ENCODE results near the gene NLGN2. TPM values are rescaled to one million over a fixed set of nuclear protein-coding genes. Genes with fewer than 3 reads are reported as not detected.

Gene NLGN2
- total RNA-seq, 2 experiments from 2014 or later = 4.7 to 5.2 TPM

GRCh38 chr17:7406235-7406825, 1.3 kb upstream of the NLGN2 start:
- ChIA-PET CTCF (interaction anchor here (0.6 to 2.8 kb wide), 3 partner anchors 30 to 77 kb away, joined by 3 to 14 read pairs (median 5); partner anchors contain the start of genes NEURL4, TMEM102 and TMEM95), POLR2A (interaction anchor here (1.0 kb wide), 1 partner anchor 29 kb away, joined by 3 read pairs; the partner anchor contains the start of gene TMEM102)
- peaks cover 9% of the 10 kb centered on the region for H3K27me3 Mint-ChIP-seq (ENCODE audit: low read depth)
- peak overlapping the region; percentile 11 for H3K4me3 Mint-ChIP-seq
- peaks cover 18% of the 10 kb centered on the region for H3K4me1 Mint-ChIP-seq (ENCODE audit: low read depth)
- no peaks in the 10 kb centered on the region for H3K9me3 Mint-ChIP-seq (ENCODE audit: insufficient read depth)
- peaks cover 2% of the 10 kb centered on the region for H3K36me3 Mint-ChIP-seq (ENCODE audit: low read depth)
- H3K27ac Mint-ChIP-seq = no peak overlapping the region
- ATAC-seq (no peak), DNase-seq (no peak)

GRCh38 chr17:7407082-7407481, 563 bp upstream of the NLGN2 start:
- ChIA-PET CTCF (interaction anchor here (0.6 to 2.8 kb wide), 3 partner anchors 29 to 78 kb away, joined by 3 to 14 read pairs (median 5); partner anchors contain the start of genes NEURL4, TMEM102 and TMEM95), POLR2A (interaction anchor here (0.9 kb wide), 1 partner anchor 29 kb away, joined by 4 read pairs; no protein-coding TSS in a partner anchor)
- Mint-ChIP-seq H3K4me3 (no peak overlapping the region), H3K27me3 (ENCODE audit: low read depth) (peaks cover 9% of the 10 kb centered on the region), H3K27ac (no peak overlapping the region), H3K4me1 (ENCODE audit: low read depth) (peaks cover 17% of the 10 kb centered on the region), H3K36me3 (ENCODE audit: low read depth) (peaks cover 2% of the 10 kb centered on the region), H3K9me3 (ENCODE audit: insufficient read depth) (no peaks in the 10 kb centered on the region)
- DNase-seq (no peak), ATAC-seq (no peak)

- POLR2A ChIA-PET = no interaction called here
- Mint-ChIP-seq H3K36me3 (ENCODE audit: low read depth) (no peaks in the 10 kb centered on the region), H3K27ac (no peak overlapping the region), H3K9me3 (ENCODE audit: insufficient read depth) (no peaks in the 10 kb centered on the region), H3K4me3 (no peak overlapping the region), H3K4me1 (ENCODE audit: low read depth) (peaks cover 10% of the 10 kb centered on the region), H3K27me3 (ENCODE audit: low read depth) (peaks cover 9% of the 10 kb centered on the region)
- ATAC-seq (no peak), DNase-seq (peak; percentile 43)
- CTCF ChIA-PET = interaction anchor here (0.6 to 2.8 kb wide), 2 partner anchors 11 to 28 kb away, joined by 3 to 14 read pairs; partner anchors contain the start of gene TMEM102
Observed at GRCh38 chr17:7408252-7408727, 645 bp downstream of the NLGN2 start.

GRCh38 chr17:7408863-7409262, 1.2 kb downstream of the NLGN2 start:
- DNase-seq = no peak
- Mint-ChIP-seq H3K27ac (peak overlapping the region; percentile 32), H3K9me3 (ENCODE audit: insufficient read depth) (no peaks in the 10 kb centered on the region), H3K36me3 (ENCODE audit: low read depth) (no peaks in the 10 kb centered on the region), H3K4me3 (no peak overlapping the region), H3K4me1 (ENCODE audit: low read depth) (peaks cover 10% of the 10 kb centered on the region), H3K27me3 (ENCODE audit: low read depth) (peaks cover 9% of the 10 kb centered on the region)
- CTCF ChIA-PET = no interaction called here
- POLR2A ChIA-PET = no interaction called here
- no peak for ATAC-seq

DNA sequence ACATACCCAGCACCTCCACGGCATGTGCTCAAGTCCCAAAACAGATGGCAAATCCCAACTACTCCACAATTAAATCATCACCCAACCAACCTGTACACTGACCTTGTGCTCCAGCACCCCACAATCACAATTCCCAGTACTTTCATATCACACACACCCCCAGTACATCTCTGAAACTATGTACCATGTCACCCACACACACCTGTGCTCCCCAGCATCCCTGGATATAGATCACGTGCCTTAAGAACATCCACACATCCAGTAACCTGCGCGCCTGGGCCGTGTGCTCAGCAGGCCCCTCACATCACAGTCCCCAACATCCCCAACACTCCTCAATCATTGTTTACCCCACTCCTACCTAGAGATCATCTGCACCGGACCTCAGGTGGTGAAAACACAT, 2.1 kb downstream of the NLGN2 start:
- ATAC-seq (no peak), DNase-seq (no peak)
- no peaks in the 10 kb centered on the region for H3K36me3 Mint-ChIP-seq (ENCODE audit: low read depth)
- H3K27ac Mint-ChIP-seq = no peak overlapping the region
- H3K4me3 Mint-ChIP-seq = no peak overlapping the region
- CTCF ChIA-PET = no interaction called here
- peaks cover 10% of the 10 kb centered on the region for H3K4me1 Mint-ChIP-seq (ENCODE audit: low read depth)
- no peaks in the 10 kb centered on the region for H3K9me3 Mint-ChIP-seq (ENCODE audit: insufficient read depth)
- H3K27me3 Mint-ChIP-seq (ENCODE audit: low read depth) = peaks cover 9% of the 10 kb centered on the region
- POLR2A ChIA-PET = no interaction called here

GRCh38 chr17:7410634-7411426, 3.2 kb downstream of the NLGN2 start:
- CTCF ChIA-PET = no interaction called here
- Mint-ChIP-seq H3K9me3 (ENCODE audit: insufficient read depth) (no peaks in the 10 kb centered on the region), H3K4me1 (ENCODE audit: low read depth) (peaks cover 6% of the 10 kb centered on the region), H3K27ac (no peak overlapping the region), H3K27me3 (ENCODE audit: low read depth) (peaks cover 5% of the 10 kb centered on the region), H3K36me3 (ENCODE audit: low read depth) (no peaks in the 10 kb centered on the region), H3K4me3 (no peak overlapping the region)
- ATAC-seq (no peak), DNase-seq (no peak)
- POLR2A ChIA-PET = interaction anchor here (0.8 kb wide), 1 partner anchor 25 kb away, joined by 3 read pairs; the partner anchor contains the start of gene TMEM102

GRCh38 chr17:7411427-7411750, 3.7 kb downstream of the NLGN2 start:
- ChIA-PET CTCF (no interaction called here), POLR2A (no interaction called here)
- no peaks in the 10 kb centered on the region for H3K36me3 Mint-ChIP-seq (ENCODE audit: low read depth)
- H3K4me3 Mint-ChIP-seq = no peak overlapping the region
- no peak for DNase-seq
- peaks cover 5% of the 10 kb centered on the region for H3K4me1 Mint-ChIP-seq (ENCODE audit: low read depth)
- H3K9me3 Mint-ChIP-seq (ENCODE audit: insufficient read depth) = no peaks in the 10 kb centered on the region
- no peak overlapping the region for H3K27ac Mint-ChIP-seq
- ATAC-seq = no peak
- H3K27me3 Mint-ChIP-seq (ENCODE audit: low read depth) = no peaks in the 10 kb centered on the region

- Mint-ChIP-seq H3K4me1 (ENCODE audit: low read depth) (no peaks in the 10 kb centered on the region), H3K36me3 (ENCODE audit: low read depth) (no peaks in the 10 kb centered on the region), H3K27ac (no peak overlapping the region), H3K9me3 (ENCODE audit: insufficient read depth) (no peaks in the 10 kb centered on the region), H3K27me3 (ENCODE audit: low read depth) (no peaks in the 10 kb centered on the region), H3K4me3 (no peak overlapping the region)
- ATAC-seq = no peak
- ChIA-PET POLR2A (interaction anchor here (1.1 kb wide), 1 partner anchor 9 kb away, joined by 3 read pairs; the partner anchor contains the start of gene TMEM256), CTCF (no interaction called here)
- no peak for DNase-seq
Observed at GRCh38 chr17:7413346-7413985, 5.8 kb downstream of the NLGN2 start.

DNA sequence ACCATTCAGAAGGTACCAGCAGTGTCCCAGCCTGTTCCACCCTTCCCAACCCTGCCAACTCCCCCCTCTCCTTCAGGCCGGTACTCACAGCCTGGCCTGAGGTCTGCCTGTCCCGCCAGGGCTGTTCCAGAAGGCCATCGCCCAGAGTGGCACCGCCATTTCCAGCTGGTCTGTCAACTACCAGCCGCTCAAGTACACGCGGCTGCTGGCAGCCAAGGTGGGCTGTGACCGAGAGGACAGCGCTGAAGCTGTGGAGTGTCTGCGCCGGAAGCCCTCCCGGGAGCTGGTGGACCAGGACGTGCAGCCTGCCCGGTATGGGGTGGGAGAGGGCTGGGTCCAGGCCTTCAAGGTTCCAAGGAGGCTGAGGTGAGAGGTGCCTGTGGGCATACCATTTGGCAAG, 7.2 kb downstream of the NLGN2 start:
- H3K27ac Mint-ChIP-seq = no peak overlapping the region
- no peak overlapping the region for H3K4me3 Mint-ChIP-seq
- DNase-seq (no peak), ATAC-seq (no peak)
- no peaks in the 10 kb centered on the region for H3K36me3 Mint-ChIP-seq (ENCODE audit: low read depth)
- H3K4me1 Mint-ChIP-seq (ENCODE audit: low read depth) = no peaks in the 10 kb centered on the region
- CTCF ChIA-PET = no interaction called here
- POLR2A ChIA-PET = no interaction called here
- no peaks in the 10 kb centered on the region for H3K9me3 Mint-ChIP-seq (ENCODE audit: insufficient read depth)
- no peaks in the 10 kb centered on the region for H3K27me3 Mint-ChIP-seq (ENCODE audit: low read depth)

DNA sequence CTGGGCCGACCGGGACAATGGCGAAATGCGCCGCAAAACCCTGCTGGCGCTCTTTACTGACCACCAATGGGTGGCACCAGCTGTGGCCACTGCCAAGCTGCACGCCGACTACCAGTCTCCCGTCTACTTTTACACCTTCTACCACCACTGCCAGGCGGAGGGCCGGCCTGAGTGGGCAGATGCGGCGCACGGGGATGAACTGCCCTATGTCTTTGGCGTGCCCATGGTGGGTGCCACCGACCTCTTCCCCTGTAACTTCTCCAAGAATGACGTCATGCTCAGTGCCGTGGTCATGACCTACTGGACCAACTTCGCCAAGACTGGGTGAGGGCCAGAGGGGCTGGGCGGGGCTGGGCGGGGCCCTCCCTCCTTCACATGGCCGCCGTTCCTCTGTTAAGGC, 8.1 kb downstream of the NLGN2 start:
- no peaks in the 10 kb centered on the region for H3K4me1 Mint-ChIP-seq (ENCODE audit: low read depth)
- H3K4me3 Mint-ChIP-seq = no peak overlapping the region
- DNase-seq (no peak), ATAC-seq (no peak)
- H3K27ac Mint-ChIP-seq = no peak overlapping the region
- H3K9me3 Mint-ChIP-seq (ENCODE audit: insufficient read depth) = no peaks in the 10 kb centered on the region
- no peaks in the 10 kb centered on the region for H3K36me3 Mint-ChIP-seq (ENCODE audit: low read depth)
- ChIA-PET CTCF (no interaction called here), POLR2A (no interaction called here)
- no peaks in the 10 kb centered on the region for H3K27me3 Mint-ChIP-seq (ENCODE audit: low read depth)

GRCh38 chr17:7416323-7416722, 8.7 kb downstream of the NLGN2 start:
- no peaks in the 10 kb centered on the region for H3K27me3 Mint-ChIP-seq (ENCODE audit: low read depth)
- ATAC-seq (no peak), DNase-seq (no peak)
- no peak overlapping the region for H3K27ac Mint-ChIP-seq
- no peaks in the 10 kb centered on the region for H3K9me3 Mint-ChIP-seq (ENCODE audit: insufficient read depth)
- H3K36me3 Mint-ChIP-seq (ENCODE audit: low read depth) = no peaks in the 10 kb centered on the region
- CTCF ChIA-PET = no interaction called here
- POLR2A ChIA-PET = no interaction called here
- no peak overlapping the region for H3K4me3 Mint-ChIP-seq
- no peaks in the 10 kb centered on the region for H3K4me1 Mint-ChIP-seq (ENCODE audit: low read depth)

DNA sequence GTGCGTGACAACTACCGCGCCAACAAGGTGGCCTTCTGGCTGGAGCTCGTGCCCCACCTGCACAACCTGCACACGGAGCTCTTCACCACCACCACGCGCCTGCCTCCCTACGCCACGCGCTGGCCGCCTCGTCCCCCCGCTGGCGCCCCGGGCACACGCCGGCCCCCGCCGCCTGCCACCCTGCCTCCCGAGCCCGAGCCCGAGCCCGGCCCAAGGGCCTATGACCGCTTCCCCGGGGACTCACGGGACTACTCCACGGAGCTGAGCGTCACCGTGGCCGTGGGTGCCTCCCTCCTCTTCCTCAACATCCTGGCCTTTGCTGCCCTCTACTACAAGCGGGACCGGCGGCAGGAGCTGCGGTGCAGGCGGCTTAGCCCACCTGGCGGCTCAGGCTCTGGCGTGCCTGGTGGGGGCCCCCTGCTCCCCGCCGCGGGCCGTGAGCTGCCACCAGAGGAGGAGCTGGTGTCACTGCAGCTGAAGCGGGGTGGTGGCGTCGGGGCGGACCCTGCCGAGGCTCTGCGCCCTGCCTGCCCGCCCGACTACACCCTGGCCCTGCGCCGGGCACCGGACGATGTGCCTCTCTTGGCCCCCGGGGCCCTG, 9.5 kb downstream of the NLGN2 start:
- no peak overlapping the region for H3K4me3 Mint-ChIP-seq
- H3K9me3 Mint-ChIP-seq (ENCODE audit: insufficient read depth) = no peaks in the 10 kb centered on the region
- ATAC-seq = no peak
- no peak overlapping the region for H3K27ac Mint-ChIP-seq
- POLR2A ChIA-PET = no interaction called here
- H3K36me3 Mint-ChIP-seq (ENCODE audit: low read depth) = no peaks in the 10 kb centered on the region
- no peaks in the 10 kb centered on the region for H3K4me1 Mint-ChIP-seq (ENCODE audit: low read depth)
- CTCF ChIA-PET = no interaction called here
- DNase-seq = no peak
- H3K27me3 Mint-ChIP-seq (ENCODE audit: low read depth) = no peaks in the 10 kb centered on the region
